Thyroid gland (tissue), 4 donors: ENCODE results near the gene TLE6. TPM values are rescaled to one million over a fixed set of nuclear protein-coding genes. Genes with fewer than 3 reads are reported as not detected.
A peak's percentile ranks its signal among the peaks of the same experiment; 100 is the strongest.

Source experiments
- DNase-seq, 2 donors: peaks; one replicate each; pipeline ENCODE4 v3.0.0-alpha.2; 2019
- H3K27ac ChIP-seq, 3 donors: fragments of 200-600 bp; sonication (generic); 1 replicate in 2 of 3; 2 replicates in 1 of 3; pipeline ENCODE4 v1.5.1; 2016 to 2019; ENCODE audit warnings: mild to moderate bottlenecking in 1 of 3, moderate library complexity in 1 of 3
- H3K27me3 ChIP-seq: fragments of 200-600 bp; sonication (generic); one replicate; pipeline ENCODE4 v1.5.1; 2019
- H3K36me3 ChIP-seq, 2 donors: fragments of 200-600 bp; sonication (generic); one replicate each; pipeline ENCODE4 v1.5.1; 2016 to 2019
- H3K4me1 ChIP-seq, 2 donors: fragments of 200-600 bp; sonication (generic); one replicate each; pipeline ENCODE4 v1.5.1; 2017 to 2019
- H3K4me3 ChIP-seq, 3 donors: fragments of 200-600 bp; sonication (generic); replicated peaks in 1 of 3; 1 replicate in 2 of 3; 2 replicates in 1 of 3; pipeline ENCODE4 v1.5.1; 2016; ENCODE audit warnings: mild to moderate bottlenecking in 1 of 3
- H3K9me3 ChIP-seq: fragments of 200-600 bp; sonication (generic); one replicate; pipeline ENCODE4 v1.5.1; 2017
- CTCF ChIP-seq, 6 experiments: fragments of 200-600 bp in 3 of 6; fragments of 450-650 bp in 3 of 6; sonication (generic) in 3 of 6; IDR thresholded peaks; one replicate each; pipeline ENCODE4 v1.5.1; 2016 to 2019; ENCODE audit warnings: antibody characterized with exemption in 6 of 6, mild to moderate bottlenecking in 2 of 6, inconsistent platforms in 1 of 6, moderate library complexity in 1 of 6
- POLR2A ChIP-seq, 2 donors: fragments of 450-650 bp; IDR thresholded peaks; one replicate each; pipeline ENCODE4 v1.6.1; 2017; ENCODE audit warnings: antibody characterized with exemption in 2 of 2, mild to moderate bottlenecking in 2 of 2, moderate library complexity in 1 of 2
- WGBS, 2 donors: methylation state at CpG; one replicate each; pipeline ENCODE4 v1.1.5; 2017; 5-methylcytosine and 5-hydroxymethylcytosine counted together
- intact Hi-C: fragments of 100-400 bp; cut with DNase I; formaldehyde crosslinking; loops from one replicate; pipeline ENCODE4 v1.15.1; 2023
- total RNA-seq, 4 donors: library from RNA; depleted of rRNA; stranded (reverse); fragments of >200 nt; gene quantifications; one replicate each; pipeline ENCODE4 v1.2.3, GENCODE V29; 2016

TLE6 gene
- total RNA-seq, 4 donors from 2014 or later, result 2.4 to 20.7 (median 11.6) TPM

- WGBS, 2 donors, result 57 to 58% methylated on average over 14 of the region's 14 CpGs
- H3K36me3 ChIP-seq, result no peaks in the 10 kb centered on the region
- no peak for TF ChIP-seq POLR2A (IDR thresholded peaks at IDR 0.05)
- no peak for TF ChIP-seq CTCF (IDR thresholded peaks at IDR 0.05)
- peak; percentile 18 to 20 for DNase-seq
- H3K4me3 ChIP-seq, result no peak overlapping the region
- intact Hi-C loops, result loop anchor here (5.0 kb wide), 1 partner anchor 73 kb away; no protein-coding TSS in a partner anchor
- H3K27ac ChIP-seq, result peak overlapping the region; percentile 14 to 91 (median 81)
- peaks cover 38 to 75% of the 10 kb centered on the region in 2 donors for H3K4me1 ChIP-seq
- no peaks in the 10 kb centered on the region for H3K9me3 ChIP-seq
- no peaks in the 10 kb centered on the region for H3K27me3 ChIP-seq
Observed at GRCh38 chr19:2974342-2975041, 2.9 kb upstream of the TLE6 start.

GRCh38 chr19:2976609-2977000, 759 bp upstream of the TLE6 start:
- H3K27me3 ChIP-seq, result no peaks in the 10 kb centered on the region
- H3K9me3 ChIP-seq, result no peaks in the 10 kb centered on the region
- TF ChIP-seq POLR2A (IDR thresholded peaks at IDR 0.05) (no peak), CTCF (IDR thresholded peaks at IDR 0.05) (no peak)
- whole genome bisulfite sequencing, 2 donors, result 16% methylated on average over 15 of the region's 15 CpGs
- peak overlapping the region; percentile 9 to 33 (median 33) for H3K4me3 ChIP-seq
- no peaks in the 10 kb centered on the region for H3K36me3 ChIP-seq
- H3K27ac ChIP-seq, result peak overlapping the region in 1 of 3 donors; percentile 40
- peaks cover 35 to 54% of the 10 kb centered on the region in 2 donors for H3K4me1 ChIP-seq
- intact Hi-C loops, result no loop called here
- no peak for DNase-seq

- H3K4me3 ChIP-seq, result no peak overlapping the region
- intact Hi-C loops, result no loop called here
- TF ChIP-seq CTCF (IDR thresholded peaks at IDR 0.05) (no peak), POLR2A (IDR thresholded peaks at IDR 0.05) (no peak)
Observed at GRCh38 chr19:2977746-2978138, 378 bp downstream of the TLE6 start.

GRCh38 chr19:2978166-2978767, 903 bp downstream of the TLE6 start:
- Histone ChIP-seq H3K27me3 (no peaks in the 10 kb centered on the region), H3K4me1 (peaks cover 42 to 52% of the 10 kb centered on the region in 2 donors), H3K9me3 (no peaks in the 10 kb centered on the region), H3K36me3 (no peaks in the 10 kb centered on the region), H3K4me3 (no peak overlapping the region), H3K27ac (peak overlapping the region; percentile 45 to 62 (median 61))
- TF ChIP-seq CTCF (IDR thresholded peaks at IDR 0.05) (no peak), POLR2A (IDR thresholded peaks at IDR 0.05) (no peak)
- WGBS, 2 donors, result 59 to 75% methylated on average over 11 of the region's 11 CpGs
- intact Hi-C loops, result no loop called here
- peak; percentile 24 to 40 for DNase-seq

More at GRCh38 chr19:2977746-2978138, 378 bp downstream of the TLE6 start:
- peak; percentile 64 to 65 for DNase-seq
- H3K27ac ChIP-seq, result peak overlapping the region; percentile 45 to 62 (median 61)
- no peaks in the 10 kb centered on the region for H3K9me3 ChIP-seq
- peaks cover 37 to 47% of the 10 kb centered on the region in 2 donors for H3K4me1 ChIP-seq
- no peaks in the 10 kb centered on the region for H3K36me3 ChIP-seq
- no peaks in the 10 kb centered on the region for H3K27me3 ChIP-seq
- WGBS, 2 donors, result 30 to 51% methylated on average over 10 of the region's 10 CpGs

- Histone ChIP-seq H3K4me3 (no peak overlapping the region), H3K9me3 (no peaks in the 10 kb centered on the region), H3K27me3 (no peaks in the 10 kb centered on the region), H3K36me3 (no peaks in the 10 kb centered on the region), H3K4me1 (peaks cover 42 to 53% of the 10 kb centered on the region in 2 donors), H3K27ac (no peak overlapping the region)
- intact Hi-C loops, result no loop called here
- no peak for DNase-seq
- WGBS, 2 donors, result 85 to 86% methylated on average over 9 of the region's 9 CpGs
- no peak for TF ChIP-seq CTCF (IDR thresholded peaks at IDR 0.05)
- TF ChIP-seq POLR2A (IDR thresholded peaks at IDR 0.05), result no peak
Observed at GRCh38 chr19:2978772-2979171, 1.4 kb downstream of the TLE6 start.
